DMS 273 treated with DMSO at 0.1 percent for 48 hours (cell line): ENCODE data around the gene NACA2.
"Not testable (repeated sequence)": the region's sequence is repeated elsewhere in the genome, so short reads cannot be mapped to it uniquely, and the experiment has no call there.

Experiments
- DNase-seq: peaks from one replicate; lab custom pipeline; 2025; lab: John Stamatoyannopoulos, UW

NACA2 gene

GRCh38 chr17:61599608-61600007, 8.6 kb upstream of the NACA2 start:
- DNase-seq = no peak

- no peak for DNase-seq
These were observed 7.0 kb upstream of the NACA2 start for GRCh38 chr17:61598014-61598413.

GRCh38 chr17:61597607-61598006, 6.6 kb upstream of the NACA2 start:
- no peak for DNase-seq

- no peak for DNase-seq
These were observed 4.6 kb upstream of the NACA2 start for GRCh38 chr17:61595418-61596186.

GRCh38 chr17:61594294-61594825, 3.3 kb upstream of the NACA2 start:
- DNase-seq = no peak

- DNase-seq = no peak
These were observed 2.4 kb upstream of the NACA2 start for GRCh38 chr17:61593426-61593825.

- no peak for DNase-seq
These were observed 911 bp upstream of the NACA2 start for GRCh38 chr17:61591930-61592329.

- DNase-seq = no peak
These were observed 1.0 kb downstream of the NACA2 start for GRCh38 chr17:61589990-61590389.

GRCh38 chr17:61587807-61588660, 3.0 kb downstream of the NACA2 start:
- DNase-seq = no peak

GRCh38 chr17:61587242-61587641, 3.8 kb downstream of the NACA2 start:
- no peak for DNase-seq

GRCh38 chr17:61586622-61587021, 4.4 kb downstream of the NACA2 start:
- DNase-seq = not testable (repeated sequence)

GRCh38 chr17:61586031-61586566, 4.9 kb downstream of the NACA2 start:
- no peak for DNase-seq

- DNase-seq = no peak
These were observed 6.2 kb downstream of the NACA2 start for GRCh38 chr17:61584866-61585265.

GRCh38 chr17:61584266-61584665, 6.8 kb downstream of the NACA2 start:
- DNase-seq = no peak

- no peak for DNase-seq
These were observed 7.3 kb downstream of the NACA2 start for GRCh38 chr17:61583660-61584264.

GRCh38 chr17:61583242-61583641, 7.8 kb downstream of the NACA2 start:
- peak; percentile 67 for DNase-seq

GRCh38 chr17:61582593-61582992, 8.4 kb downstream of the NACA2 start:
- DNase-seq = no peak

- DNase-seq = no peak
These were observed 9.2 kb downstream of the NACA2 start for GRCh38 chr17:61581611-61582349.

- DNase-seq = no peak
These were observed 10.5 kb downstream of the NACA2 start for GRCh38 chr17:61580502-61580901.

GRCh38 chr17:61579961-61580360, 11.1 kb downstream of the NACA2 start:
- DNase-seq = no peak

- no peak for DNase-seq
These were observed 11.7 kb downstream of the NACA2 start for GRCh38 chr17:61579347-61579746.

GRCh38 chr17:61578645-61579044, 12.4 kb downstream of the NACA2 start:
- DNase-seq = no peak
